Measurements from ENCODE around the gene PSAT1. TPM values are rescaled to one million over a fixed set of nuclear protein-coding genes. Genes with fewer than 3 reads are reported as not detected.

Gene PSAT1
- total and polyA plus RNA-seq, 2 experiments from 2014 or later = 414 to 486 TPM

DNA sequence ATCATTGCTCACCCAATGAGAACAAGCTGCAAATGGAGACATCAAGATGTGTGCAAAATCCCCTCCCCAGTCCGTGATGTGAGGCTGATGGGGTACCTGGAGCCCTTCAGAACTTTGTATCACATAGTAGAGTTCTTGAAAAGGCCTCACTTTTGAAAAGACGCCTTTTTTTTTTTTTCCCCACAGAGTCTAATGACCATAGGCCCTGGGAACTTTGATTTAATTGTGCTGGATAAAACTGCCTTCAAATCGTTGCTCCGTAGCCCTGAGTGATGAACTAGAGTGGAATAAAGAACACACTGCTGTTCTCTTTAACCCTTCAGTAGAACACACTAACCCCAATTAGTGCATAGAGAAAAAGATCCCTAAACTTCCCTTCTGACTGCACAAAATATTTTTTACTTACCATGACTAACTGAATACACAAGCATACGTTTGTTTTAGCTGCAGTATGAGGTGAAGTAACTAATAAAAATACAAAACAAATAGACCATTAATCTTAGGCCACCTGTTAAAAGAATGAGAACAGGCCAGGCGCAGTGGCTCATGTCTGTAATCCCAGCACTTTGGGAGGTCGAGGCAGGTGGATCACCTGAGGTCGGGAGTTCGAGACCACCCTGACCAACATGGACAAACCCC, 15.1 kb downstream of the PSAT1 start:
- peaks cover 96% of the 10 kb centered on the region for H3K36me3 Mint-ChIP-seq (ENCODE audit: low read depth)
- no peak for DNase-seq (ENCODE audit: low spot score)
- H3K4me3 Mint-ChIP-seq = no peak overlapping the region
- no peak overlapping the region for H3K4me3 ChIP-seq
- H4K20me1 ChIP-seq (replicated peaks; ENCODE audit: insufficient read depth) = peaks cover 75% of the 10 kb centered on the region
- ATAC-seq = no peak
- H3K4me1 Mint-ChIP-seq = peaks cover 31% of the 10 kb centered on the region
- H3K9me2 ChIP-seq (ENCODE audit: insufficient read depth) = no peaks in the 10 kb centered on the region
- H3K27me3 Mint-ChIP-seq (ENCODE audit: insufficient read depth, low read depth, poor library complexity) = peaks cover 34% of the 10 kb centered on the region
- H3K79me2 ChIP-seq (replicated peaks; ENCODE audit: insufficient read depth) = peaks cover 95% of the 10 kb centered on the region
- H3K36me3 ChIP-seq (ENCODE audit: insufficient read depth) = peaks cover 80% of the 10 kb centered on the region
- H3K27ac Mint-ChIP-seq = no peak overlapping the region
- H3K27me3 ChIP-seq (ENCODE audit: insufficient read depth) = no peaks in the 10 kb centered on the region
- no peak overlapping the region for H2AFZ ChIP-seq
- H3K27ac ChIP-seq (ENCODE audit: low read depth) = no peak overlapping the region
- no peaks in the 10 kb centered on the region; the same call in 1 of the 2 replicates for H3K4me1 ChIP-seq (ENCODE audit: insufficient read depth)
- peaks cover 14% of the 10 kb centered on the region; the same call in 1 of the 2 replicates for H3F3A ChIP-seq (replicated peaks; ENCODE audit: low read depth)
- no peaks in the 10 kb centered on the region for H3K9me3 Mint-ChIP-seq
- TF ChIP-seq ZNF114 (CRISPR knock-in tag; IDR thresholded peaks at IDR 0.05) = no peak
- no peak for TF ChIP-seq CREB1 (CRISPR knock-in tag; IDR thresholded peaks at IDR 0.05; ENCODE audit: low read depth)
- TF ChIP-seq JUNB (IDR thresholded peaks at IDR 0.05; ENCODE audit: unreplicated experiment) = no peak
- TF ChIP-seq EZH2phosphoT487 (IDR thresholded peaks at IDR 0.05; ENCODE audit: unreplicated experiment) = no peak
- TF ChIP-seq, protein P1, sequence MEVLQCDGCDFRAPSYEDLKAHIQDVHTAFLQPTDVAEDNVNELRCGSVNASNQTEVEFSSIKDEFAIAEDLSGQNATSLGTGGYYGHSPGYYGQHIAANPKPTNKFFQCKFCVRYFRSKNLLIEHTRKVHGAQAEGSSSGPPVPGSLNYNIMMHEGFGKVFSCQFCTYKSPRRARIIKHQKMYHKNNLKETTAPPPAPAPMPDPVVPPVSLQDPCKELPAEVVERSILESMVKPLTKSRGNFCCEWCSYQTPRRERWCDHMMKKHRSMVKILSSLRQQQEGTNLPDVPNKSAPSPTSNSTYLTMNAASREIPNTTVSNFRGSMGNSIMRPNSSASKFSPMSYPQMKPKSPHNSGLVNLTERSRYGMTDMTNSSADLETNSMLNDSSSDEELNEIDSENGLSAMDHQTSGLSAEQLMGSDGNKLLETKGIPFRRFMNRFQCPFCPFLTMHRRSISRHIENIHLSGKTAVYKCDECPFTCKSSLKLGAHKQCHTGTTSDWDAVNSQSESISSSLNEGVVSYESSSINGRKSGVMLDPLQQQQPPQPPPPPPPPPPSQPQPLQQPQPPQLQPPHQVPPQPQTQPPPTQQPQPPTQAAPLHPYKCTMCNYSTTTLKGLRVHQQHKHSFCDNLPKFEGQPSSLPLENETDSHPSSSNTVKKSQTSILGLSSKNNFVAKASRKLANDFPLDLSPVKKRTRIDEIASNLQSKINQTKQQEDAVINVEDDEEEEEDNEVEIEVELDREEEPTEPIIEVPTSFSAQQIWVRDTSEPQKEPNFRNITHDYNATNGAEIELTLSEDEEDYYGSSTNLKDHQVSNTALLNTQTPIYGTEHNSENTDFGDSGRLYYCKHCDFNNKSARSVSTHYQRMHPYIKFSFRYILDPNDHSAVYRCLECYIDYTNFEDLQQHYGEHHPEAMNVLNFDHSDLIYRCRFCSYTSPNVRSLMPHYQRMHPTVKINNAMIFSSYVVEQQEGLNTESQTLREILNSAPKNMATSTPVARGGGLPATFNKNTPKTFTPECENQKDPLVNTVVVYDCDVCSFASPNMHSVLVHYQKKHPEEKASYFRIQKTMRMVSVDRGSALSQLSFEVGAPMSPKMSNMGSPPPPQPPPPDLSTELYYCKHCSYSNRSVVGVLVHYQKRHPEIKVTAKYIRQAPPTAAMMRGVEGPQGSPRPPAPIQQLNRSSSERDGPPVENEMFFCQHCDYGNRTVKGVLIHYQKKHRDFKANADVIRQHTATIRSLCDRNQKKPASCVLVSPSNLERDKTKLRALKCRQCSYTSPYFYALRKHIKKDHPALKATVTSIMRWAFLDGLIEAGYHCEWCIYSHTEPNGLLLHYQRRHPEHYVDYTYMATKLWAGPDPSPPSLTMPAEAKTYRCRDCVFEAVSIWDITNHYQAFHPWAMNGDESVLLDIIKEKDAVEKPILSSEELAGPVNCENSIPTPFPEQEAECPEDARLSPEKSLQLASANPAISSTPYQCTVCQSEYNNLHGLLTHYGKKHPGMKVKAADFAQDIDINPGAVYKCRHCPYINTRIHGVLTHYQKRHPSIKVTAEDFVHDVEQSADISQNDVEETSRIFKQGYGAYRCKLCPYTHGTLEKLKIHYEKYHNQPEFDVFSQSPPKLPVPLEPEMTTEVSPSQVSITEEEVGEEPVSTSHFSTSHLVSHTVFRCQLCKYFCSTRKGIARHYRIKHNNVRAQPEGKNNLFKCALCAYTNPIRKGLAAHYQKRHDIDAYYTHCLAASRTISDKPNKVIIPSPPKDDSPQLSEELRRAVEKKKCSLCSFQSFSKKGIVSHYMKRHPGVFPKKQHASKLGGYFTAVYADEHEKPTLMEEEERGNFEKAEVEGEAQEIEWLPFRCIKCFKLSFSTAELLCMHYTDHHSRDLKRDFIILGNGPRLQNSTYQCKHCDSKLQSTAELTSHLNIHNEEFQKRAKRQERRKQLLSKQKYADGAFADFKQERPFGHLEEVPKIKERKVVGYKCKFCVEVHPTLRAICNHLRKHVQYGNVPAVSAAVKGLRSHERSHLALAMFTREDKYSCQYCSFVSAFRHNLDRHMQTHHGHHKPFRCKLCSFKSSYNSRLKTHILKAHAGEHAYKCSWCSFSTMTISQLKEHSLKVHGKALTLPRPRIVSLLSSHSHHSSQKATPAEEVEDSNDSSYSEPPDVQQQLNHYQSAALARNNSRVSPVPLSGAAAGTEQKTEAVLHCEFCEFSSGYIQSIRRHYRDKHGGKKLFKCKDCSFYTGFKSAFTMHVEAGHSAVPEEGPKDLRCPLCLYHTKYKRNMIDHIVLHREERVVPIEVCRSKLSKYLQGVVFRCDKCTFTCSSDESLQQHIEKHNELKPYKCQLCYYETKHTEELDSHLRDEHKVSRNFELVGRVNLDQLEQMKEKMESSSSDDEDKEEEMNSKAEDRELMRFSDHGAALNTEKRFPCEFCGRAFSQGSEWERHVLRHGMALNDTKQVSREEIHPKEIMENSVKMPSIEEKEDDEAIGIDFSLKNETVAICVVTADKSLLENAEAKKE (CRISPR knock-in tag; IDR thresholded peaks at IDR 0.05) = no peak
- TF ChIP-seq EZH2 (IDR thresholded peaks at IDR 0.05; ENCODE audit: low read depth, unreplicated experiment) = no peak
- TF ChIP-seq STAT1 (IDR thresholded peaks at IDR 0.05; ENCODE audit: unreplicated experiment) = no peak
- TF ChIP-seq ZNF331 (CRISPR knock-in tag; IDR thresholded peaks at IDR 0.05; ENCODE audit: low read depth) = no peak
- TF ChIP-seq, protein P2, sequence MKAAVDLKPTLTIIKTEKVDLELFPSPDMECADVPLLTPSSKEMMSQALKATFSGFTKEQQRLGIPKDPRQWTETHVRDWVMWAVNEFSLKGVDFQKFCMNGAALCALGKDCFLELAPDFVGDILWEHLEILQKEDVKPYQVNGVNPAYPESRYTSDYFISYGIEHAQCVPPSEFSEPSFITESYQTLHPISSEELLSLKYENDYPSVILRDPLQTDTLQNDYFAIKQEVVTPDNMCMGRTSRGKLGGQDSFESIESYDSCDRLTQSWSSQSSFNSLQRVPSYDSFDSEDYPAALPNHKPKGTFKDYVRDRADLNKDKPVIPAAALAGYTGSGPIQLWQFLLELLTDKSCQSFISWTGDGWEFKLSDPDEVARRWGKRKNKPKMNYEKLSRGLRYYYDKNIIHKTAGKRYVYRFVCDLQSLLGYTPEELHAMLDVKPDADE (IDR thresholded peaks at IDR 0.05) = no peak
- no peak for TF ChIP-seq NANOG (IDR thresholded peaks at IDR 0.05; ENCODE audit: borderline replicate concordance)
- TF ChIP-seq, protein P3, sequence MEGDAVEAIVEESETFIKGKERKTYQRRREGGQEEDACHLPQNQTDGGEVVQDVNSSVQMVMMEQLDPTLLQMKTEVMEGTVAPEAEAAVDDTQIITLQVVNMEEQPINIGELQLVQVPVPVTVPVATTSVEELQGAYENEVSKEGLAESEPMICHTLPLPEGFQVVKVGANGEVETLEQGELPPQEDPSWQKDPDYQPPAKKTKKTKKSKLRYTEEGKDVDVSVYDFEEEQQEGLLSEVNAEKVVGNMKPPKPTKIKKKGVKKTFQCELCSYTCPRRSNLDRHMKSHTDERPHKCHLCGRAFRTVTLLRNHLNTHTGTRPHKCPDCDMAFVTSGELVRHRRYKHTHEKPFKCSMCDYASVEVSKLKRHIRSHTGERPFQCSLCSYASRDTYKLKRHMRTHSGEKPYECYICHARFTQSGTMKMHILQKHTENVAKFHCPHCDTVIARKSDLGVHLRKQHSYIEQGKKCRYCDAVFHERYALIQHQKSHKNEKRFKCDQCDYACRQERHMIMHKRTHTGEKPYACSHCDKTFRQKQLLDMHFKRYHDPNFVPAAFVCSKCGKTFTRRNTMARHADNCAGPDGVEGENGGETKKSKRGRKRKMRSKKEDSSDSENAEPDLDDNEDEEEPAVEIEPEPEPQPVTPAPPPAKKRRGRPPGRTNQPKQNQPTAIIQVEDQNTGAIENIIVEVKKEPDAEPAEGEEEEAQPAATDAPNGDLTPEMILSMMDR (conservative IDR thresholded peaks at IDR 0.05; ENCODE audit: low read depth in 2 of 2) = no peak
- TF ChIP-seq, protein P4, sequence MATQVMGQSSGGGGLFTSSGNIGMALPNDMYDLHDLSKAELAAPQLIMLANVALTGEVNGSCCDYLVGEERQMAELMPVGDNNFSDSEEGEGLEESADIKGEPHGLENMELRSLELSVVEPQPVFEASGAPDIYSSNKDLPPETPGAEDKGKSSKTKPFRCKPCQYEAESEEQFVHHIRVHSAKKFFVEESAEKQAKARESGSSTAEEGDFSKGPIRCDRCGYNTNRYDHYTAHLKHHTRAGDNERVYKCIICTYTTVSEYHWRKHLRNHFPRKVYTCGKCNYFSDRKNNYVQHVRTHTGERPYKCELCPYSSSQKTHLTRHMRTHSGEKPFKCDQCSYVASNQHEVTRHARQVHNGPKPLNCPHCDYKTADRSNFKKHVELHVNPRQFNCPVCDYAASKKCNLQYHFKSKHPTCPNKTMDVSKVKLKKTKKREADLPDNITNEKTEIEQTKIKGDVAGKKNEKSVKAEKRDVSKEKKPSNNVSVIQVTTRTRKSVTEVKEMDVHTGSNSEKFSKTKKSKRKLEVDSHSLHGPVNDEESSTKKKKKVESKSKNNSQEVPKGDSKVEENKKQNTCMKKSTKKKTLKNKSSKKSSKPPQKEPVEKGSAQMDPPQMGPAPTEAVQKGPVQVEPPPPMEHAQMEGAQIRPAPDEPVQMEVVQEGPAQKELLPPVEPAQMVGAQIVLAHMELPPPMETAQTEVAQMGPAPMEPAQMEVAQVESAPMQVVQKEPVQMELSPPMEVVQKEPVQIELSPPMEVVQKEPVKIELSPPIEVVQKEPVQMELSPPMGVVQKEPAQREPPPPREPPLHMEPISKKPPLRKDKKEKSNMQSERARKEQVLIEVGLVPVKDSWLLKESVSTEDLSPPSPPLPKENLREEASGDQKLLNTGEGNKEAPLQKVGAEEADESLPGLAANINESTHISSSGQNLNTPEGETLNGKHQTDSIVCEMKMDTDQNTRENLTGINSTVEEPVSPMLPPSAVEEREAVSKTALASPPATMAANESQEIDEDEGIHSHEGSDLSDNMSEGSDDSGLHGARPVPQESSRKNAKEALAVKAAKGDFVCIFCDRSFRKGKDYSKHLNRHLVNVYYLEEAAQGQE (IDR thresholded peaks at IDR 0.05; ENCODE audit: unreplicated experiment) = no peak
- TF ChIP-seq POLR2AphosphoS5 (IDR thresholded peaks at IDR 0.05; ENCODE audit: low read depth) = no peak
- H3K4me2 ChIP-seq = no peak overlapping the region
